KBM-7 (cell line): Measurements from ENCODE around the gene ARHGEF1.

Experiments
- DNase-seq: peaks from one replicate; pipeline ENCODE4 v3.0.0-alpha.2; 2015
- in situ Hi-C: fragments of 300-500 bp; cut with MboI; formaldehyde crosslinking; loops from 2 replicates; pipeline ENCODE4 v1.14.3; 2020; ENCODE audit warnings: low sequenced_read_pairs, low pct_unique_long_range_greater_than_20kb, mixed read lengths

Gene ARHGEF1

GRCh38 chr19:41882568-41883462 lies at the start of gene ARHGEF1:
Gene ARHGEF1 (plus strand): TSS chr19:41883184. CDS start chr19:41888083, 4,899 bp downstream.
- in situ Hi-C loops = no loop called here
- DNase-seq = no peak

GRCh38 chr19:41837981-41838708 lies 44.8 kb upstream of the ARHGEF1 start:
- no peak for DNase-seq
- in situ Hi-C loops = no loop called here

GRCh38 chr19:41839211-41839610 lies 43.8 kb upstream of the ARHGEF1 start:
- no peak for DNase-seq
- in situ Hi-C loops = no loop called here

GRCh38 chr19:41843371-41843770 lies 39.6 kb upstream of the ARHGEF1 start:
- no peak for DNase-seq
- in situ Hi-C loops = no loop called here

GRCh38 chr19:41844601-41845000 lies 38.4 kb upstream of the ARHGEF1 start, which contains the start of gene LYPD4:
Gene LYPD4 (minus strand): TSS chr19:41844683. CDS start chr19:41839285, 5,398 bp downstream.
- DNase-seq = no peak
- in situ Hi-C loops = no loop called here

GRCh38 chr19:41845001-41845050 lies 38.2 kb upstream of the ARHGEF1 start, which contains the start of gene DMRTC2:
Gene DMRTC2 (plus strand): TSS chr19:41845042. CDS start chr19:41847429, 2,387 bp downstream.
- in situ Hi-C loops = no loop called here

GRCh38 chr19:41845051-41845590 lies 37.9 kb upstream of the ARHGEF1 start:
- no peak for DNase-seq
- in situ Hi-C loops = no loop called here

More at GRCh38 chr19:41845001-41845050, 38.2 kb upstream of the ARHGEF1 start, which contains the start of gene DMRTC2:
- no peak for DNase-seq

GRCh38 chr19:41847351-41848105 lies 35.5 kb upstream of the ARHGEF1 start:
- DNase-seq = no peak
- in situ Hi-C loops = no loop called here

- no peak for DNase-seq
- in situ Hi-C loops = no loop called here
Measured at GRCh38 chr19:41848666-41849065, 34.3 kb upstream of the ARHGEF1 start.

- in situ Hi-C loops = no loop called here
- DNase-seq = no peak
Measured at GRCh38 chr19:41849067-41849466, 33.9 kb upstream of the ARHGEF1 start.

- no peak for DNase-seq
- in situ Hi-C loops = no loop called here
Measured at GRCh38 chr19:41850381-41850780, 32.6 kb upstream of the ARHGEF1 start.

- no peak for DNase-seq
- in situ Hi-C loops = no loop called here
Measured at GRCh38 chr19:41851456-41851855, 31.5 kb upstream of the ARHGEF1 start.

- DNase-seq = no peak
- in situ Hi-C loops = no loop called here
Measured at GRCh38 chr19:41853344-41853743, 29.6 kb upstream of the ARHGEF1 start.

GRCh38 chr19:41853768-41854167 lies 29.2 kb upstream of the ARHGEF1 start:
- in situ Hi-C loops = no loop called here
- DNase-seq = no peak

- DNase-seq = no peak
- in situ Hi-C loops = no loop called here
Measured at GRCh38 chr19:41859213-41859617, 23.8 kb upstream of the ARHGEF1 start.

- peak; percentile 100 for DNase-seq
- in situ Hi-C loops = no loop called here
Measured at GRCh38 chr19:41859618-41860418, 23.2 kb upstream of the ARHGEF1 start, which contains the start of gene RPS19. Gene RPS19 (plus strand): TSS chr19:41860255. CDS start chr19:41860775, 520 bp downstream.

GRCh38 chr19:41860419-41861115 lies 22.4 kb upstream of the ARHGEF1 start:
- peak; percentile 33 for DNase-seq
- in situ Hi-C loops = no loop called here

- in situ Hi-C loops = no loop called here
Measured at GRCh38 chr19:41861116-41861768, 21.7 kb upstream of the ARHGEF1 start.

More at GRCh38 chr19:41861116-41861768, 21.7 kb upstream of the ARHGEF1 start:
- DNase-seq = peak; percentile 28
